NCI-H460 (cell line): ENCODE measurements around the gene CCDC144A. TPM values are rescaled to one million over a fixed set of nuclear protein-coding genes. Genes with fewer than 3 reads are reported as not detected.
"Not testable (repeated sequence)": the region's sequence is repeated elsewhere in the genome, so short reads cannot be mapped to it uniquely, and the experiment has no call there.

ENCODE experiments used
- DNase-seq: peaks from one replicate; pipeline ENCODE4 v3.0.0-alpha.2; 2016; ENCODE audit warnings: low read depth; ENCODE audit errors: extremely low read depth
- total RNA-seq: library from RNA; depleted of rRNA; stranded (reverse); fragments of >200 nt; shearing (Covaris generic); gene quantifications from 2 replicates; pipeline ENCODE4 v1.2.3, GENCODE V29; 2014

The CCDC144A gene
- total RNA-seq, 1 experiment from 2014 or later, result 0.05 TPM

DNA sequence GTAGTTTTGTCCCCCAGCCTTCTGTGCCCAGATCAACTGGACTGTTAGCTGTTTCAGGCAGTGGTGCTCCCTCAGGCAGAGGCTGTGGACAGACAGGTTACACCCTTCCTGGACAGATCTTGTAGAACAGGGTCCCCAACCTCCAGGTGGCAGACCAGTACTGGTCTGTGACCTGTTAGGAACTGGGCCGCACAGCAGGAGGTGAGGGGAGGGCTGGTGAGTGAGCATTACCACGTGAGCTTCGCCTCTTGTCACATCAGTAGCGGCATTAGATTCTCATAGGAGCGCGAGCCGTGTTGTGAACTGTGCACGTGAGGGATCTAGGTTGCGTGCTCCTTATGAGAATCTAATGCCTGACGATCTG, 61.9 kb downstream of the CCDC144A start:
- DNase-seq, result not testable (repeated sequence)

DNA sequence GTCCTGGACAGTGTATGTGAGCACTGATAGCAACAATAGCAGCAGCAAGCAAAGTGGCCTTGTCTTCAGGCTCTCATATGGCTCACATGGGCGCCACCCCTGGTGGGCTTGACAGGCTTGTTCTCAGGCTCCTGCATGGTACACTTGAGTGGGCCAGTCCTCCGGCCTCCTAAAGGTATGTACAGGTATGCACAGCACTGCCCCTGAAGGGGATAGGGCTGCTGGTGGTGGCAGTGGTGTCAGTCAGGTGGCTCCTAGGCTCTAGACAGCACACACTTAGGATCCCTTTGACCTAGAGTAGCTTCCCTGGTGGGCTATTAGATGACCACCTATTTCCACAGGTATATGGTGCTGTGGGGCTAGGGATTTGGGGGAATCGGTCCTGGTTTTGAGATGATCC, 67.5 kb downstream of the CCDC144A start:
- not testable (repeated sequence) for DNase-seq

DNA sequence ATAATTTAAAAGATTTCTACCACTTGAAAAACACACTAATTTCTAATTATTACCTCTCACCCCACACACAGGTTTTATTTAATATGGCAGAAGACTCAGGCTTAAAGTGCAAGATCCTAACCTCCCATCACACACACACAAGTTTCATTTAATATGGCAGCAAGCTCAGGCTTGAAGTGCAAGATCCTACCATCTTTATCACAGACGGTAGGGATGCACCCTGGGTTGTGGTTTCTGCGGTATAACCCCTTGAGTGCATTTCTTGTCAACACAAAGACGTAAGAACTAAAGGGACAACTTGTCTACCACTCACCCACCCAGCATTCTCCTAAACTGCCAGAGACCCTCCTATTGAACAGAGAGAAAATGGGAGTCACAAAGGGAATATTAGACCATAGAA, 68.1 kb downstream of the CCDC144A start:
- DNase-seq, result not testable (repeated sequence)

DNA sequence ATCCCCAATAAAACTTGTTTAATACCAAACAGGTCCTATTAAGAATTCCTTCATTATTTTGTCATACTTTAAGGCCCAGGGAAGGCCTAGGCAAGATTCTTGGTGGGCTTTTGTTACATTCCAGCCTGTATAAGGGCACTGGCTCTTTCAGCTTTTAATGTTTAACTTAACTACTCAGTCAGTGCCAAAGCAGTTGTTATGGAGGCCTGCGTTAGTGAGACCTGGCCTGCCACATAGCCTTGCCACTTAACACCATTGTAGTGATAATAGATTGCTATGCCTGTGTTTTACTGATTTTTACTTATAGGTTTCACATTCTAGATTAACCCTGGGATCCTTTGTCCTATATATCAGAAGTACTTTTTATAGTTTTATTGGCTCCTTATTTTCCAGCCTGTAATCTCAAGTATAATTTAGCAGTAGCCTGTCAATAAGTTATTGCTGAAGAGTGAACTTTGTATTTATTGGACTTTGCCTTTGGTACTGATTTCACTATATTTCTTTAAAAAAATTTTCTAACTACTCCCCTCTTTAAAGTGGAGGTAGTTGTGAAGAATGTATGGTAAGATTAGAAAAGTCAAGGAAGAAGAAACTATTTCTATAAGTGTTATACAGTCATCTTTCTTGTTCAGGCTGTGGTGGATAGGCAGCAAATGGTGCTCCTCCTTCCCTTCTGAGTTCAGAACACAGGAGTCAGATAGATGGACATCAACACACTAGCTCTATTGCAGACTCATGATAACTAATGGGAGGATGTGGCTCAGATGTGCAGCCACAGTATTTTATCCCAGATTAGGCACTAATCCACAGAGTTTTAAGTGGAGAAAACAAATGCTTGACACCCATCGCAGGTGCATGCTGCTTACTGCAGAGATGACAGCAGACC, 78.5 kb downstream of the CCDC144A start:
- DNase-seq, result not testable (repeated sequence)

DNA sequence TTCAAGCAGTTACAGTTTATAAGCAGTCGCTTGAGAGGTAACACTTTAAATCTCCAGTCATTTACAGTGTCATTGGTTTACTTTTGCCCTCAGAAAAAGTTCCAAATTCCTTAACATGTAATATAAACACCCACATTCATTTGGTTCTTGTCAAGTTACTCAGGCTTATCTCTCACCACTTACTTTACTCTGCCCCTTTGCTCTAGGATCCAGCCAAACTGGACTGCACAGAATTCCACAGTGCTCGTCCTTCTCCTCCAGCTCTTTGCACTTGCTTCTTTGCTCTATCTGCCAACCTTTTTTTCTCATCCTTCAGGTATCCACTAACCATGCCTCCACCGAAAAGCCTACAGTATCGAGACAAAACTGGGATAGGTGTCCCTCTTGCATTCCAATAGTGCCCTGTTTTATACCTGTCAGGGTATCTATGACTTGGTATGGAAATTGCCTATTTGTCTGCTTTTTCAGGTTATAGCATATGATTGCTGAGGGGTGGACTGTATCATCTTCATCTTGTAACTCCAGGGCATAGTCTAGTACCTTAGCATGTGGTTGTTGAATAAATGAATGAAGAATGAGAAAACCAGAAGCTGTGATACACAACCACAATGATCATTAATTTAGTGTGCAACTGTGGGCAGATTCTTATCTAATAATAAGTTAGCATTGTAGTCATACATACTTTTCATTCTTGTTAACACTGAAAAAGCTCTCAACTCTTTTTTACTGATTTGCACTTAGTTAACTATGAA, 82.5 kb downstream of the CCDC144A start:
- not testable (repeated sequence) for DNase-seq

DNA sequence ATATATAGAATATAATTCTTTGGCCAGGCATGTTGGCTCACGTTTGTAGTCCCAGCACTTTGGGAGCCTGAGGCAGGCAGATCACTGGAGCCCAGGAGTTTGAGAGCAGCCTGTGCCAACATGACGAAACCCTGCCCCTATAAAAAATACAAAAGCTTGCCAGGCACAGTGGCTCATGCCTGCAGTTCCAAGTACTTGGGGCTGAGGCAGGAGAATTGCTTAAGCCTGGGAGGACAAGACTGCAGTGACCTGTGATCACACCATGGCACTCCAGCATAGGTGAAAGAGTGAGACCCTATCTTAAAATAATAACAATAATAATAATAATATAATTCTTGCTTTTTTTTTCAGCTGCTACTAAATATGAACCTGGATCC, 83.1 kb downstream of the CCDC144A start:
- DNase-seq, result not testable (repeated sequence)

DNA sequence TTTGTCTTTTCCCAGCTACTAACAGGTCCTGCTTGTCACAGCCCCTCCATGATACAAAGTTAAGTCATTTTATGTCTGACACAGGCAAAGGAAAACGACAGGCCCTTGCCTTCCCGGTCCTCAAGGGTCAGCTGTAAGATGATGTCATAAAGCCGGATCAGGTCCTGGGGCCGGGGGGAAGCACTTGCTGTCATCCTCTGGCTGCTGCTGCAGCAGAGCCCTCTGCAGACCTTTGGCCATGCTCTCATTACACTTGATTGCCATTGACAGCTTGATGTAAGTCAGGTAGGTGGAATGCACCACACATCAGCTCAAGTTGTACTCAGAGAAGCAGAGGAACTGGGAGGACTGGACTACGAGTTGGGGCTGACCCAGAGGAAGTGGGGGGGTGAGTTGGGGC, 97.8 kb downstream of the CCDC144A start:
- DNase-seq, result not testable (repeated sequence)

DNA sequence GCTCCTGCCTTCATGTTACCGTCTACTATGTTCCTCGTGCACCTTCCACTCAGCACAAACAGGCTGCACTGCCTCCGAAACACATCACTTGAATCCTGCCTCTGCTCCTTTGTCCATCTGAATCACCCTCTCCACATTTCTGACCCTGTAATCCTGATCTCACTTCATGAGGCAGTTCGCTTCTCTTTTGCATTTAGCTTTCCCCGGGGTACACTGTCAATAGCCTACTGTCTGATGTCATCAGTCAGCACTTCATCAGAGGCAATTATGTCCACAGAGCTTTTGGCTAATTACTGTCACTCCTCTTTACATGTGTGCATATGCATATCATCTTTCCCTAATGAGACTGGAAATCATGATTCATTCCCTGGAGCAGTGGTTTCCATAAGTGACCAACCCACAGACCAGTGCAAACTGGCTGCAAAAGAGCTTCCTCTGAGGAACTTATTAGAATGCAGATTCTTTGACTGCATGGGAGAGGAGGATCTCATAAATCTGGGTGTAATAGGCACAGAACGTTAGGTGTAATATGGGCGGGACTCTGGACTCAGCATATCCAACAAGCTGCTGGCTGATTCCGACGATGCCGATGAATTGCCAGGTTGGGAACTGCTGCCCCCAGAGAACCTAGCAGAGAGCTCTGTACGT, 99.0 kb downstream of the CCDC144A start:
- not testable (repeated sequence) for DNase-seq

DNA sequence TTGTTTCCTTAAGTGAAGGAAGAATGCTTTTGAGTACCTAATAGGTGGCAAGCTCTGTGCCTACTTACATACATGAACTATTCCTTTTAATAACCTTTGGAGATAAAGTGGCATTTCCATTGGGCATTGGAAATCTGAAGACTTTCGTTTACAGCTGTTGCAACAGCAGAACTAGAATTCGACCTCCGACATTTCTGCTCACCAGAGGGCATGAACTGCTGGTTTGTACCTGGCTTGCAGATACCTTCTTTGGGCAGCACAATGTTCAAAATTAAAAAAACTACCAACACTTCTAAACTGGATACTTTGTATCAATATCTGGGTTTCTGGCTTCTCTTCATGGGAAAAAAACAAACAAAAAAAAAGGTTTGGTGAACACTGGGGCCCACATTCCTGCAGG, 99.6 kb downstream of the CCDC144A start:
- not testable (repeated sequence) for DNase-seq

DNA sequence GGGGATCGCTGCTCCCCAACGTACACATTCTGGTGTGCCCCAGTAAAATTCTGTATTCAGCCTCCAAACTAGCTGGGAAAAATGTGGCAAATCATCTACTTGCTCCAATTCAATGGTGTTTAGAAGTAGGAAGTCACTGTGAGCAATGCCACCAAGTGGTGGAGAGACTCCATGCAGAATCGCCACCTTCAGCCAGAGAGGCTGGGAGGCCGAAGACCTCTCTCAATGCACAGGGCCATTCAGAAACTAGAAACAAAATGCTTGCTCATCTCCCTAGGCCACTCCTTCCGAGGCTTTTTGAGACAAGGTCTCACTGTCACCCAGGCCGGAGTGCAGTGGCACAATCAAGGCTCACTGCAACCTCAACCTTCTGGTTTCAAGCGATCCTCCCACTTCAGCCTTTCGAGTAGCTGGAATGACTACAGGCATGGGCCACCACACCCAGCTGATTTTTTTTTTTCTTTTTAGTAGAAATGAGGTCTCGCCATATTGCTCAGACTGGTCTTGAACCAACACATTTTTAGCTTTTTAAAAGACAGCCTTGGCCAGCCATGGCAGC, 100.4 kb downstream of the CCDC144A start:
- not testable (repeated sequence) for DNase-seq

DNA sequence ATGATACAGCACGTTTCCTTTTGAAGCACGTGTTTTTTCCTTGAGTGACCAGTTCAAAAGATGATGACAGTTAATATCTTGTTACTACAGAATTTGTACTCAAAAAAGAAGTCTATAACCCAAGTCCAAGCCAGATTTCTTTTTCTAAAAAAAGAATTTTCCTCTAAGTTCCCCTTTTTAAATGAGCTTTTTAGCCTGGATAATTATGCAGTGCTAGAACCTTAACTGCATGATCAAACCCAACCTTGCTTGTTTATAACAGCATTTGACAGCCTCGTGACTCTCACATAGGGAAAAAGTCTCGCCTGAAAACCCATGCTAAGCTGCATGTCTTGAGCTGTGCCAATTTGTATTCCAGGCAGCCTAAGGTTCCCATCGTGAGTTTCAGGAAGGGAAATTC, 104.2 kb downstream of the CCDC144A start:
- not testable (repeated sequence) for DNase-seq

DNA sequence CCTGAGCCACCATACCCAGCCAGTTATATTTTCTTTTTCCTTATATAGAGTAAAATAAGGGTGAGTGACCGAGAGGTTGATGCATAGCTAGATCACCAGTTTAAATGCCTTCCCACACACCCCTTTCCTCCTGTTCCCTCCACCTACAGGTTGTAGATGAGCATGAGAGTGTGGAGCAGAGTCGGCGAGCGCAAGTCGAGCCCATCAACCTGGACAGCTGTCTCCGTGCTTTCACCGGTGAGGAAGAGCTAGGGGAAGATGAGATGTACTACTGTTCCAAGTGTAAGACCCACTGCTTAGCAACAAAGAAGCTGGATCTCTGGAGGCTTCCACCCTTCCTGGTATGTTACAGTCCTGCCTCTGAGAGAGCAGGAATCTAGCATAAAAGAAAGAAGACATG, 105.9 kb downstream of the CCDC144A start:
- not testable (repeated sequence) for DNase-seq

DNA sequence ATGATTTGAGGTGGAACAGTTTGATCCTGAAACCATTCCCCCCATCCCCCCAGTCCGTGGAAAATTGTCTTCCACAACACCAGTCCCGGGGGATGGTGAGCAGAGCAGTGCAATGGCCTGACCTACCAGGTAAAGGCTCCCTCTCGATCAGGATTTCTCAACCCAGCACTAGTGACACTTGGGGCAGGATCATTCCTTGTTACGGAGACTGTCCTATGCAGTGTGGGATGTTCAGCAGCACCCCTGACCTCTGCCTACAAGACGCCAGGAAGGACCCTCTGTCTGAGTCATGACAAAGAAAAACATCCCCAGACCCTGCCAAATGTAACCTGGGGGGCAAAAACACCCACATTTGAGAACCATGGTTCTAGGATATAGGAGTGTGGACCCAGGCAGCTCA, 114.8 kb downstream of the CCDC144A start:
- not testable (repeated sequence) for DNase-seq

DNA sequence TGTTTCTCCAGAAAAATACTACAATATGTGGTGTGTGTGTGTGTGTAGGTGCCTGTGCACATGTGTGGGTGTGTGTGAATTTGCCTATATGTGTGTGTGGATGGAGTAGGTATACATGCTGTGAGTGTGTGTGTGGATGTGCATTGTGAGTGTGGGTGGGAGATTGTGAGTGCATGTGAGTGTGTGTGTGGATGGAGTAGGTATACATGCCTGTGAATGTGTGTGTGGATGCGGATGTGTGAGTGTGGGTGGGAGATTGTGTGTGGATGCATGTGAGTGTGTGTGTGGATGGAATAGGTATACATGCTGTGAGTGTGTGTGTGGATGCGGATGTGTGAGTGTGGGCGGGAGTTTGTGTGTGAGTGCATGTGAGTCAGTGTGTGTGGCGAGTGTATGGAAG, 116.6 kb downstream of the CCDC144A start:
- DNase-seq, result not testable (repeated sequence)

DNA sequence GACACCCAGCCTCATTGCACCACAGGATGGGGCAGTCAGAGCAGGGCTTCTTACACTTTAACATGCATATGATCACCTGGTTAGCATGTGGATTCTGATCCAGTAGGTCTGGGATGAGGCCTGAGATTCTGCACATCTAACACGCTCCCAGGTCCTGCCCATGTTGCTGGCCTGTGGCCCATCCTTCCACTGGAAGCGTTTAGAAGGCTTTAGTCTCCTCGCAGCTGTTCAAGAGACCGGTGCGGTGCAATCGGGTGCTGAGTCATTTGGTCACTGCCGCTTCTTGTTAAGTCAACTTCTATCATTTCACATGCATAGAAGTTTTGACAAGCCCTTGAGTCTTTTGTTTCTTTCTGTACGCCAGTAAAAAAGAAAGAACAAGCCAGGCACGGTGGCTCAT, 117.6 kb downstream of the CCDC144A start:
- not testable (repeated sequence) for DNase-seq

DNA sequence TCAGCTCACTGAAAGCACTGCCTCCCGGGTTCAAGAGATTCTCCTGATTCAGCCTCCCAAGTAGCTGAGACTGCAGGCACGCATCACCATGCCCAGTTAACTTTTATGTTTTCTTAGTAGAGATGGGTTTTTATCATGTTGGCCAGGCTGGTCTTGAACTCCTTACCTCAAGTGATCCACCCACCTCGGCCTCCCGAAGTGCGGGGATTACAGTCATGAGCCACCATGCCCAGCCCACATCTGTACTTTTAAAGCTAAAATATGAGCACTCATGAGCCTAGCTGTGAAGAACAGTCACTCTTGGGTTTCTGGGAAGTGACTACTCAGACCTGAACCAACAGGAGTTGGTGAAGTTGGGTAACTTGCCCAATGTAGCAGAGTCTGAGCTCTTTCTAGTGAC, 120.2 kb downstream of the CCDC144A start:
- not testable (repeated sequence) for DNase-seq

DNA sequence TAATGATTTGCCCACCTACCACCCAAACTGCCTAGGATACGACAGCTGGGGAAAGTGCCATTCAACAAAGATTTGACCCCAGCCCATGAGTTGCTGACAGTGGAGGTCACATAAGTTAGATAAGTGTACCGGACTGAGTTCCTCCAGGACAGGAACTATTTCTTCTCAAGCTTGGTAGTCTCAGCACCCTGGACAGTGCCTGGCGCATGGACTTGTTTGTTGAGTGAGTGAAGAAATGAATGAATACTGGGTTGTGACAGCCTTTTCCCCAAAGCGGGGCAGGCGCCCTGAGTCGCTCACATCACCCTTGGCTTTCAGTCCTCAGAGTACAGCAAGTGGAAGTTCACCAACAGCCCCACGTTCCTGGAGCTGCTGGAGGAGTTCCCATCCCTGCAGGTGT, 122.1 kb downstream of the CCDC144A start:
- DNase-seq, result peak; percentile 49

DNA sequence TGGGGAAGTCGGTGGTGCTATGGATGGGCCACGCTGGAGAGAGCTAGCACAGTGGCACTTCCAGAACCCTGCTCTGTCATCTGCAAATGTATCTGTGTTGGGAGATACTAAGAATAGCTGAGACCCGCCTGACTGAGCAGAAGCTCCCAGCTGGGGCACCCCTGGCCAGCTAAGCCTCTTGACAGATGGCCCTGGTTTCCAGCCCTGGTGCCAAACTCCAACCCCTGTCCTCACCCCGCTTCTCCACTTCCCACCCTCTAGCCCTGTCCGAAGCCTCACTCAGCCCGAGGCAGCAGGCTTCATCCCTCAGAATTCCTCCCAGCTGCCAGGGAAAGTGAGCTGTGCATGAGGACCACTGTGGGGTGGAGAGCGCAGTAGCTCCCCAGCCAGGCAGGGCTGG, 124.4 kb downstream of the CCDC144A start:
- DNase-seq, result no peak

DNA sequence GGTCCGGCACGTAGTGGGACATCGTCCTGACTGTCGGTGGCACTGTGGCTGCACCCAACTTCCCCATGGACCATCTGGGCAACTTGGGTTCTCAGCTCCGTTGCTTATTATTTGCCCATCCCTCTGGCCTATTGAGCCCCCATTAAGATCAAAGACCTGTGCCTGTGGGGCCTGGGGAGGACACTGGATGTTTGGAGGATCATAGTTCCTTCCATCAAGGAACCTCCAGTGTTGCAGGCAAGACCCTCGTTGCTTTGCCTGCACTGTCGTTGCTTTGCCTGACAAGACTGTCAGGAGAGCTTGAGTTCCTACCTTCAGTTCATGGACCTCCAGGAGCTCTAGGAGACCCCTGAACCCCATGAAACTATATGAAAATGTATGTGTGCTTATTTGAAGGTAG, 127.2 kb downstream of the CCDC144A start:
- no peak for DNase-seq

DNA sequence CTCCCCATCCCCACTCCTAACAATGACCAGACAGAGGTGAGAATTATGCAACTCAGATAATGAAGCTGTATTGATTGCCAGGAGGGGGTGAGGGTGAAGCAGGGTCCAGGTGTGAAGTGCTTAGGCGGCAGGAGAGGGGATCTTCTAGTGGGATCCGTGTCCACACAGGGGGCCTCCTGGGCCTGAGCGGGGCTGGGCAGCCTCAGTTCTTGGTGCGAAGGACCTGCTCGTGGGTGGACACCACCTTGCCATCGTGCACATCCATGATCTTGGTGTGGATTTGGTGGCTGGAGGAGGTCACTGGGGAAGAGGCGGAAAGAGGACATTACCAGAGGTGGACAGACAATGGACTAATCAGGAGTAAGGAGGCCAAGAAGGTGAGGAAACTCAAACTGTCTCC, 127.9 kb downstream of the CCDC144A start:
- DNase-seq, result not testable (repeated sequence)

DNA sequence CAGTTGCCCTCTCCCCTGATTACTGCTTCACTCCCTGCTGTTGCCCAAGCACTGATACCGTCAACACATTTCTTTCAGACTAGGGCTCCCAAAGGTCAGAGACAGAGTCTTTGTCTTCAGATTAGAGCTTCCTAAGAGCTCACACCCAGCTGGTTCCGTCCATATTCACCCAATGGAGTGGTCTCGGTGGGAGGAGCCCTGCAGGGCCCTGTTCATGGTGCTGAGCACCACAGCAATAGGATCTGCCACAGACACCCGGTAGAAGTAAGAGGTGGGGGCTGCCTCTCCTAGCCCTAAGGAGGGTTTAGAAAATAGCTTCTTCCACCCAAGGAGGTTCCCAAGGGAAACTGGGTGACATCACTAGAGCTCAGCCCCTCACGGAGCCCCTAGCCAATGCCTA, 128.3 kb downstream of the CCDC144A start:
- no peak for DNase-seq
